WTC11 (cell line): ENCODE measurements around the gene C1orf167. TPM values are rescaled to one million over a fixed set of nuclear protein-coding genes. Genes with fewer than 3 reads are reported as not detected.

Experiments used
- ATAC-seq: fragments of 200-7000 bp; cut with Tn5 transposase; 2 replicates; pipeline ENCODE4 v1.10.0; 2021; ENCODE audit warnings: mild to moderate bottlenecking, moderate library complexity
- Bru-seq: library from RNA; stranded (reverse); fragments of 400-500 nt; gene quantifications from one replicate; lab custom pipeline; 2021; lab: Mats Ljungman, UMichigan
- CTCF ChIA-PET: fragments of 300-600 bp; sonication (Branson Sonifier 250); formaldehyde crosslinking; loops from one replicate; lab custom pipeline; 2021; ENCODE audit warnings: antibody characterized with exemption; lab: Charles Lee
- POLR2A ChIA-PET: fragments of 350-600 bp; sonication (Branson Sonifier 250); formaldehyde crosslinking; loops from one replicate; lab custom pipeline; 2021; ENCODE audit warnings: antibody characterized with exemption; lab: Charles Lee
- DNase-seq: peaks from one replicate; pipeline ENCODE4 v3.0.0; 2021; ENCODE audit warnings: low spot score
- H3K27ac Mint-ChIP-seq: 2 replicates; pipeline ENCODE4 v1.8.0; 2021; ENCODE audit warnings: mixed read lengths
- H3K27me3 Mint-ChIP-seq: 2 replicates; pipeline ENCODE4 v1.8.0; 2021; ENCODE audit warnings: low read depth, mild to moderate bottlenecking, moderate library complexity, mixed read lengths
- H3K36me3 Mint-ChIP-seq: 2 replicates; pipeline ENCODE4 v1.8.0; 2021; ENCODE audit warnings: mixed read lengths
- H3K4me1 Mint-ChIP-seq: 2 replicates; pipeline ENCODE4 v1.8.0; 2022; ENCODE audit warnings: mixed read lengths
- H3K4me3 Mint-ChIP-seq: 2 replicates; pipeline ENCODE4 v1.8.0; 2021; ENCODE audit warnings: mild to moderate bottlenecking, moderate library complexity, mixed read lengths
- H3K9me3 Mint-ChIP-seq: 2 replicates; pipeline ENCODE4 v1.8.0; 2021; ENCODE audit warnings: mixed read lengths
- ATF6 ChIP-seq: sonication (generic); formaldehyde crosslinking; IDR thresholded peaks from 2 replicates; pipeline ENCODE4 v1.8.1; 2023; ENCODE audit warnings: mild to moderate bottlenecking, missing genetic modification reagents
- CREB1 ChIP-seq: sonication (generic); formaldehyde crosslinking; IDR thresholded peaks from 2 replicates; pipeline ENCODE4 v1.8.0; 2023; ENCODE audit warnings: mild to moderate bottlenecking, missing genetic modification reagents
- CTCF ChIP-seq: fragments of 200-600 bp; IDR thresholded peaks from 2 replicates; pipeline ENCODE4 v1.8.0; 2022; ENCODE audit warnings: antibody characterized with exemption
- E2F4 ChIP-seq: sonication (generic); formaldehyde crosslinking; IDR thresholded peaks from 2 replicates; pipeline ENCODE4 v1.8.1; 2022; ENCODE audit warnings: low read depth, mild to moderate bottlenecking, moderate library complexity, missing genetic modification reagents, borderline replicate concordance
- ERG ChIP-seq: fragments of 250-450 bp; sonication (Bioruptor Pico); IDR thresholded peaks from 2 replicates; pipeline ENCODE4 v1.8.0; 2021; ENCODE audit warnings: mild to moderate bottlenecking
- ESRRA ChIP-seq: sonication (generic); formaldehyde crosslinking; IDR thresholded peaks from 2 replicates; pipeline ENCODE4 v1.8.1; 2022; ENCODE audit warnings: mild to moderate bottlenecking, missing genetic modification reagents, borderline replicate concordance
- ETV6 ChIP-seq: sonication (generic); formaldehyde crosslinking; IDR thresholded peaks from 2 replicates; pipeline ENCODE4 v1.8.1; 2022; ENCODE audit warnings: mild to moderate bottlenecking, missing genetic modification reagents
- FOXJ3 ChIP-seq: sonication (generic); formaldehyde crosslinking; IDR thresholded peaks from 2 replicates; pipeline ENCODE4 v1.9.0; 2021; ENCODE audit warnings: missing genetic modification reagents, mild to moderate bottlenecking, borderline replicate concordance
- GTF2I ChIP-seq: fragments of 250-450 bp; sonication (Bioruptor Pico); conservative IDR thresholded peaks from 2 replicates; pipeline ENCODE4 v1.4.0; 2021; ENCODE audit warnings: mild to moderate bottlenecking
- HMGXB4 ChIP-seq: sonication (generic); formaldehyde crosslinking; IDR thresholded peaks from 2 replicates; pipeline ENCODE4 v1.8.1; 2023; ENCODE audit warnings: mild to moderate bottlenecking, moderate library complexity, missing genetic modification reagents
- IRF2 ChIP-seq: sonication (generic); formaldehyde crosslinking; IDR thresholded peaks from 2 replicates; pipeline ENCODE4 v1.8.0; 2022; ENCODE audit warnings: low read depth, missing genetic modification reagents, borderline replicate concordance
- JAZF1 ChIP-seq: fragments of 250-450 bp; sonication (Bioruptor Pico); IDR thresholded peaks from 2 replicates; pipeline ENCODE4 v1.9.0; 2021; ENCODE audit warnings: moderate library complexity, mild to moderate bottlenecking, inconsistent platforms
- MAX ChIP-seq: sonication (generic); formaldehyde crosslinking; IDR thresholded peaks from 2 replicates; pipeline ENCODE4 v1.8.0; 2022; ENCODE audit warnings: mild to moderate bottlenecking, missing genetic modification reagents
- MLX ChIP-seq: sonication (generic); formaldehyde crosslinking; IDR thresholded peaks from 2 replicates; pipeline ENCODE4 v1.8.1; 2023; ENCODE audit warnings: mild to moderate bottlenecking, missing genetic modification reagents, moderate library complexity
- NFE2L1 ChIP-seq: sonication (generic); formaldehyde crosslinking; IDR thresholded peaks from 2 replicates; pipeline ENCODE4 v1.8.1; 2023; ENCODE audit warnings: missing genetic modification reagents
- NR3C1 ChIP-seq: sonication (generic); formaldehyde crosslinking; conservative IDR thresholded peaks from 2 replicates; pipeline ENCODE4 v1.8.1; 2023; ENCODE audit warnings: low read depth, mild to moderate bottlenecking, missing genetic modification reagents
- OVOL2 ChIP-seq: fragments of 250-450 bp; sonication (Bioruptor Pico); IDR thresholded peaks from 2 replicates; pipeline ENCODE4 v1.9.0; 2021; ENCODE audit warnings: mild to moderate bottlenecking, borderline replicate concordance
- SP1 ChIP-seq: sonication (generic); formaldehyde crosslinking; conservative IDR thresholded peaks from 2 replicates; pipeline ENCODE4 v1.8.1; 2022; ENCODE audit warnings: missing genetic modification reagents
- TEAD4 ChIP-seq: sonication (generic); formaldehyde crosslinking; IDR thresholded peaks from 2 replicates; pipeline ENCODE4 v1.8.0; 2022; ENCODE audit warnings: mild to moderate bottlenecking, missing genetic modification reagents
- ZMAT4 ChIP-seq: fragments of 250-450 bp; sonication (Bioruptor Pico); IDR thresholded peaks from 2 replicates; pipeline ENCODE4 v1.9.0; 2021; ENCODE audit warnings: mild to moderate bottlenecking
- ZNF121 ChIP-seq: sonication (generic); formaldehyde crosslinking; IDR thresholded peaks from 2 replicates; pipeline ENCODE4 v1.8.0; 2023; ENCODE audit warnings: missing genetic modification reagents
- ZNF232 ChIP-seq: sonication (generic); formaldehyde crosslinking; IDR thresholded peaks from 2 replicates; pipeline ENCODE4 v1.8.0; 2022; ENCODE audit warnings: mild to moderate bottlenecking, missing genetic modification reagents
- ZNF532 ChIP-seq: fragments of 250-450 bp; sonication (Bioruptor Pico); IDR thresholded peaks from 2 replicates; pipeline ENCODE4 v1.9.0; 2021; ENCODE audit warnings: mild to moderate bottlenecking, borderline replicate concordance
- ZNF671 ChIP-seq: fragments of 250-450 bp; sonication (Bioruptor Pico); IDR thresholded peaks from 2 replicates; pipeline ENCODE4 v1.8.0; 2021; ENCODE audit warnings: mild to moderate bottlenecking
- long read RNA-seq, 3 experiments: library from RNA in 1 of 3; library from capped mRNA in 1 of 3; library from polyadenylated mRNA in 1 of 3; unstranded in 2 of 3; stranded (forward) in 1 of 3; transcript quantifications; one replicate each; pipeline ENCODE4 v2.0.0, GENCODE V29; 2021
- total RNA-seq: library from RNA; stranded (reverse); gene quantifications from 3 replicates; pipeline ENCODE4 v1.2.3, GENCODE V29; 2021

The C1orf167 gene
- total RNA-seq (1.2 to 3.1 TPM (median 2.8 TPM) in 3 replicates), Bru-seq, nascent RNA (percentile 20 among the genes with signal in this experiment)
- long read RNA-seq, experiment 1, partial matches to known transcripts: 0 of 1 reads
- long read RNA-seq, experiment 1, other reads (novel, unspliced or antisense): 1 of 1 reads
- long read RNA-seq, experiment 2, partial matches to known transcripts: 0 of 3 reads
- long read RNA-seq, experiment 2, other reads (novel, unspliced or antisense): 3 of 3 reads
- long read RNA-seq, experiment 3: 0 reads

GRCh38 chr1:11761988-11762406 lies at the start of gene C1orf167:
Gene C1orf167, plus strand, starts transcription at chr1:11762193. Its CDS starts 2,208 bp downstream, at chr1:11764401.
- Mint-ChIP-seq H3K4me3 (peak within 1 kb of the TSS; percentile 56), H3K27me3 (peaks cover 59% of the 10 kb centered on the region), H3K4me1 (peaks cover 10% of the 10 kb centered on the region), H3K27ac (no peak within 1 kb of the TSS), H3K36me3 (peaks cover 3% of the 10 kb centered on the region), H3K9me3 (peaks cover 3% of the 10 kb centered on the region)
- CTCF ChIA-PET: interaction anchor here (1.0 to 7.1 kb wide), 2 partner anchors 23 to 42 kb away, joined by 3 to 41 read pairs; no protein-coding TSS in a partner anchor
- POLR2A ChIA-PET: interaction anchor here (0.9 kb wide), 1 partner anchor 98 kb away, joined by 3 read pairs; the partner anchor contains the start of gene FBXO6
- DNase-seq (peak; percentile 73), ATAC-seq (peak; percentile 87)
- TF ChIP-seq NFE2L1 (CRISPR knock-in tag): peak; percentile 94
- TF ChIP-seq GTF2I (CRISPR knock-in tag): no peak
- no peak for TF ChIP-seq CTCF
- TF ChIP-seq ZMAT4 (CRISPR knock-in tag): no peak
- peak; percentile 80 for TF ChIP-seq SP1 (CRISPR knock-in tag)
- no peak for TF ChIP-seq ZNF121 (CRISPR knock-in tag)
- no peak for TF ChIP-seq NR3C1 (CRISPR knock-in tag)
- no peak for TF ChIP-seq ERG (CRISPR knock-in tag)
- peak; percentile 91 for TF ChIP-seq CREB1
- no peak for TF ChIP-seq JAZF1
- TF ChIP-seq IRF2 (CRISPR knock-in tag): no peak
- no peak for TF ChIP-seq ATF6 (CRISPR knock-in tag)
- TF ChIP-seq ESRRA: peak; percentile 70; the same call in 1 of the 2 replicates
- no peak for TF ChIP-seq ZNF532 (CRISPR knock-in tag)
- TF ChIP-seq FOXJ3 (CRISPR knock-in tag): no peak
- TF ChIP-seq MAX: peak; percentile 98
- peak; percentile 92 for TF ChIP-seq ZNF232 (CRISPR knock-in tag)
- TF ChIP-seq MLX (CRISPR knock-in tag): no peak
- no peak for TF ChIP-seq OVOL2 (CRISPR knock-in tag)
- TF ChIP-seq TEAD4 (CRISPR knock-in tag): no peak
- TF ChIP-seq ETV6 (CRISPR knock-in tag): peak; percentile 75; the same call in 1 of the 2 replicates
- TF ChIP-seq HMGXB4 (CRISPR knock-in tag): no peak
- no peak for TF ChIP-seq ZNF671
- TF ChIP-seq E2F4 (CRISPR knock-in tag): no peak
